Transverse colon (tissue), 4 donors: ENCODE data around the gene CFAP46.

ENCODE experiments used
- EP300 ChIP-seq: sonication (generic); formaldehyde crosslinking; IDR thresholded peaks from one replicate; pipeline ENCODE4 v1.6.1; 2017; ENCODE audit warnings: antibody characterized with exemption, low read depth
- POLR2A ChIP-seq: fragments of 450-650 bp; IDR thresholded peaks from one replicate; pipeline ENCODE4 v1.6.1; 2016; ENCODE audit warnings: antibody characterized with exemption, mild to moderate bottlenecking, moderate library complexity
- POLR2AphosphoS5 ChIP-seq, 3 donors: sonication (generic); formaldehyde crosslinking; IDR thresholded peaks; one replicate each; pipeline ENCODE4 v1.6.1; 2016; ENCODE audit warnings: antibody characterized with exemption in 3 of 3
- TF ChIP-seq, protein P1 (sequence below), 5 experiments: fragments of 200-600 bp in 3 of 5; fragments of 450-650 bp in 2 of 5; sonication (generic) in 3 of 5; IDR thresholded peaks; 1 replicate in 2 of 5; 2 replicates in 3 of 5; pipeline ENCODE4 v1.5.1; 2016 to 2017; ENCODE audit warnings: antibody characterized with exemption in 5 of 5, inconsistent platforms in 3 of 5, mild to moderate bottlenecking in 2 of 5, moderate library complexity in 1 of 5

DNA sequence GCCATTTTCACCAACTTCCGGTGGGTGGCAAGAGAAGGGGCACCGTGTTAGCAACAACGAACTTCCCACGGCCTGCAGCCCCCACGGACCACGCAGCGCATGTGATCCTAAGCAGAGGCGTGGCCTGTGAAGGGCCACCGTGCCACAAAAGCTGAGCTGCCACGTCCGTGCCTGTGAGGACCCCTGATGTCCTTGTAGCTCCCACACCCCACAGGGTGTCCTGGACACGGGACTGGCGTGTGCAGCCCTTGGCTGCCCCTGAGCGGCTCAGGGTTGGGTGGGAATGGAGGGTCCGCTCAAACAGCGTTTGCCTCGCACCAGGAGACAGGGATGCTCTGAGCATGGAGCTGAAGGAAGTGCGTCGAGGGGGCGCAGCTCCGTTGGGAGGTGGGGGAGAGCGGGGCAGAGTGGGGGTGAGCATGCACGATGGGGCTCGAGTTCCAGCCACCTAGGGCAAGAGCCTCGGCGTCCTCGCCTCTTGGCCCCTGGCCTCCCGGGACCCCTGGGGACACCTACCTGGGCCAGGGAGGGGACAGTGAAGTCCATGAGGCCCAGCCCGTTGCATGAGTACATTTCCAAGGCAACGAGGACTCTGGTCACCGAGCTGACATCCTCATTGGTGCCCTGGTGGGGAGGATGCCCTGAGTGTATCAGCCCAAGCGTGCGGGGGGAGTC lies 33.6 kb downstream of the CFAP46 start:
- TF ChIP-seq POLR2A (no peak), POLR2AphosphoS5 (IDR thresholded peaks at IDR 0.05) (no peak), EP300 (no peak)
- TF ChIP-seq, protein P1, sequence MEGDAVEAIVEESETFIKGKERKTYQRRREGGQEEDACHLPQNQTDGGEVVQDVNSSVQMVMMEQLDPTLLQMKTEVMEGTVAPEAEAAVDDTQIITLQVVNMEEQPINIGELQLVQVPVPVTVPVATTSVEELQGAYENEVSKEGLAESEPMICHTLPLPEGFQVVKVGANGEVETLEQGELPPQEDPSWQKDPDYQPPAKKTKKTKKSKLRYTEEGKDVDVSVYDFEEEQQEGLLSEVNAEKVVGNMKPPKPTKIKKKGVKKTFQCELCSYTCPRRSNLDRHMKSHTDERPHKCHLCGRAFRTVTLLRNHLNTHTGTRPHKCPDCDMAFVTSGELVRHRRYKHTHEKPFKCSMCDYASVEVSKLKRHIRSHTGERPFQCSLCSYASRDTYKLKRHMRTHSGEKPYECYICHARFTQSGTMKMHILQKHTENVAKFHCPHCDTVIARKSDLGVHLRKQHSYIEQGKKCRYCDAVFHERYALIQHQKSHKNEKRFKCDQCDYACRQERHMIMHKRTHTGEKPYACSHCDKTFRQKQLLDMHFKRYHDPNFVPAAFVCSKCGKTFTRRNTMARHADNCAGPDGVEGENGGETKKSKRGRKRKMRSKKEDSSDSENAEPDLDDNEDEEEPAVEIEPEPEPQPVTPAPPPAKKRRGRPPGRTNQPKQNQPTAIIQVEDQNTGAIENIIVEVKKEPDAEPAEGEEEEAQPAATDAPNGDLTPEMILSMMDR (IDR thresholded peaks at IDR 0.05), result no peak
